Kidney (tissue), 14 donors: ENCODE measurements around the gene EEFSEC. TPM values are rescaled to one million over a fixed set of nuclear protein-coding genes. Genes with fewer than 3 reads are reported as not detected.

Experiments used
- DNase-seq, 5 donors: peaks; one replicate each; pipeline ENCODE4 v3.0.0-alpha.2; 2013 to 2020
- FAIRE-seq: peaks from 2 replicates; lab custom pipeline; 2012; peaks lifted over from hg19 to GRCh38; lab: Jason Lieb, UNC
- H3K27ac ChIP-seq, 2 donors: one replicate each; pipeline ENCODE4 v1.7.0; 2013; ENCODE audit warnings: low read depth in 2 of 2, low read length in 2 of 2, inconsistent platforms in 1 of 2
- H3K27me3 ChIP-seq: one replicate; pipeline ENCODE4 v1.7.1; 2013; ENCODE audit warnings: low read length, inconsistent platforms; ENCODE audit not compliant: control insufficient read depth, insufficient read depth
- H3K36me3 ChIP-seq, 3 donors: one replicate each; pipeline versions ENCODE4 v1.7.0 to v1.7.1; 2013; ENCODE audit warnings: low read length in 3 of 3, control low read depth in 1 of 3, inconsistent platforms in 1 of 3; ENCODE audit not compliant: insufficient read depth in 3 of 3, control insufficient read depth in 2 of 3
- H3K4me1 ChIP-seq, 3 donors: one replicate each; pipeline versions ENCODE4 v1.7.0 to v1.7.1; 2013; ENCODE audit warnings: low read length in 3 of 3, inconsistent platforms in 1 of 3, low read depth in 1 of 3; ENCODE audit not compliant: control insufficient read depth in 2 of 3, insufficient read depth in 2 of 3
- H3K4me3 ChIP-seq, 3 donors: one replicate each; pipeline versions ENCODE4 v1.7.0 to v1.8.1; 2013; ENCODE audit warnings: low read length in 3 of 3, control low read depth in 1 of 3, inconsistent platforms in 1 of 3
- H3K9ac ChIP-seq, 3 donors: one replicate each; pipeline versions ENCODE4 v1.7.0 to v1.7.1; 2013; ENCODE audit warnings: low read length in 3 of 3, control low read depth in 1 of 3, inconsistent platforms in 1 of 3
- H3K9me3 ChIP-seq, 3 donors: one replicate each; pipeline versions ENCODE4 v1.7.0 to v1.7.1; 2013; ENCODE audit warnings: low read length in 3 of 3, control low read depth in 1 of 3, inconsistent platforms in 1 of 3; ENCODE audit not compliant: control insufficient read depth in 2 of 3, insufficient read depth in 1 of 3
- intact Hi-C: fragments of 100-400 bp; cut with DNase I; formaldehyde crosslinking; loops from one replicate; pipeline ENCODE4 v1.11.1; 2022
- polyA plus RNA-seq: library from polyadenylated mRNA; stranded (reverse); fragments of 350-450 nt; fragmentation: Illumina TruSeq; extraction: RNeasy Lipid Tissue Mini Kit (QIAGEN cat#74804); gene quantifications from one replicate; pipeline ENCODE4 v1.2.3, GENCODE V29; 2014; ENCODE audit warnings: low read depth, low replicate concordance; ENCODE audit not compliant: insufficient read depth
- total RNA-seq: library from RNA; stranded (reverse); fragmentation: NEBNext Ultra II Directional; extraction: Animal tissue kit (Norgen Biotek cat#: 25700); gene quantifications from one replicate; pipeline ENCODE4 v1.2.1, GENCODE V29; 2021
- TF ChIP-seq, protein P1 (sequence below): IDR thresholded peaks from 3 replicates; pipeline ENCODE4 v1.5.1; 2012; ENCODE audit warnings: mild to moderate bottlenecking, moderate library complexity, borderline replicate concordance; ENCODE audit not compliant: insufficient read depth; ENCODE audit errors: extremely low read depth
- donor health status: control.
- donor health status: control.
- donor health status: control.
- donor health status: control.
- donor health status: control.
- donor health status: DM: yes; HTN: yes; CAD: no.
- donor health status: Normal renal cell carcinoma (clear cell type).

EEFSEC gene
- total and polyA plus RNA-seq, 2 donors from 2014 or later = 15.2 to 23.2 TPM

GRCh38 chr3:128429275-128429674 is 276.0 kb downstream of the EEFSEC start:
- intact Hi-C loops = loop anchor here (5.0 kb wide), 1 partner anchor 178 kb away; no protein-coding TSS in a partner anchor
- H3K4me3 ChIP-seq = no peak overlapping the region
- TF ChIP-seq, protein P1, sequence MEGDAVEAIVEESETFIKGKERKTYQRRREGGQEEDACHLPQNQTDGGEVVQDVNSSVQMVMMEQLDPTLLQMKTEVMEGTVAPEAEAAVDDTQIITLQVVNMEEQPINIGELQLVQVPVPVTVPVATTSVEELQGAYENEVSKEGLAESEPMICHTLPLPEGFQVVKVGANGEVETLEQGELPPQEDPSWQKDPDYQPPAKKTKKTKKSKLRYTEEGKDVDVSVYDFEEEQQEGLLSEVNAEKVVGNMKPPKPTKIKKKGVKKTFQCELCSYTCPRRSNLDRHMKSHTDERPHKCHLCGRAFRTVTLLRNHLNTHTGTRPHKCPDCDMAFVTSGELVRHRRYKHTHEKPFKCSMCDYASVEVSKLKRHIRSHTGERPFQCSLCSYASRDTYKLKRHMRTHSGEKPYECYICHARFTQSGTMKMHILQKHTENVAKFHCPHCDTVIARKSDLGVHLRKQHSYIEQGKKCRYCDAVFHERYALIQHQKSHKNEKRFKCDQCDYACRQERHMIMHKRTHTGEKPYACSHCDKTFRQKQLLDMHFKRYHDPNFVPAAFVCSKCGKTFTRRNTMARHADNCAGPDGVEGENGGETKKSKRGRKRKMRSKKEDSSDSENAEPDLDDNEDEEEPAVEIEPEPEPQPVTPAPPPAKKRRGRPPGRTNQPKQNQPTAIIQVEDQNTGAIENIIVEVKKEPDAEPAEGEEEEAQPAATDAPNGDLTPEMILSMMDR = no peak

GRCh38 chr3:128429751-128430150 is 276.5 kb downstream of the EEFSEC start:
- no peak overlapping the region for H3K4me3 ChIP-seq
- peak in 1 of 5 donors; percentile 60 for DNase-seq
- no peak for FAIRE-seq
- peaks cover 3% of the 10 kb centered on the region for H3K27me3 ChIP-seq
- H3K9ac ChIP-seq = no peak overlapping the region
- intact Hi-C loops = loop anchor here (5.0 kb wide), 1 partner anchor 178 kb away; no protein-coding TSS in a partner anchor
- H3K36me3 ChIP-seq = no peaks in the 10 kb centered on the region
- peak overlapping the region in 1 of 2 donors; percentile 25 for H3K27ac ChIP-seq
- H3K9me3 ChIP-seq = no peaks in the 10 kb centered on the region
- peaks cover 0 to 9% (median 0%) of the 10 kb centered on the region in 3 donors for H3K4me1 ChIP-seq
- TF ChIP-seq, protein P1 = no peak

More at GRCh38 chr3:128429275-128429674, 276.0 kb downstream of the EEFSEC start:
- DNase-seq (peak in 1 of 5 donors; percentile 69), FAIRE-seq (no peak)
- Histone ChIP-seq H3K9ac (no peak overlapping the region), H3K27me3 (peaks cover 3% of the 10 kb centered on the region), H3K27ac (peak overlapping the region; percentile 32 to 57), H3K36me3 (no peaks in the 10 kb centered on the region), H3K9me3 (no peaks in the 10 kb centered on the region), H3K4me1 (peaks cover 0 to 9% (median 0%) of the 10 kb centered on the region in 3 donors)

- H3K36me3 ChIP-seq = no peaks in the 10 kb centered on the region
- H3K27me3 ChIP-seq = peaks cover 3% of the 10 kb centered on the region
- FAIRE-seq (no peak), DNase-seq (peak in 1 of 5 donors; percentile 53)
- H3K4me1 ChIP-seq = peaks cover 0 to 9% (median 0%) of the 10 kb centered on the region in 3 donors
- intact Hi-C loops = no loop called here
- H3K9me3 ChIP-seq = no peaks in the 10 kb centered on the region
- no peak overlapping the region for H3K4me3 ChIP-seq
- TF ChIP-seq, protein P1 = no peak
- peak overlapping the region in 1 of 2 donors; percentile 25 for H3K27ac ChIP-seq
- H3K9ac ChIP-seq = no peak overlapping the region
Observed at GRCh38 chr3:128430301-128430700, 277.0 kb downstream of the EEFSEC start.
